Neural progenitor cell (in vitro differentiated cells): ENCODE measurements around the gene PLA2R1. TPM values are rescaled to one million over a fixed set of nuclear protein-coding genes. Genes with fewer than 3 reads are reported as not detected.

Experiments
- DNase-seq: peaks from one replicate; pipeline ENCODE4 v3.0.0-alpha.2; 2016; ENCODE audit warnings: low spot score
- H2AFZ ChIP-seq: fragments of 200-600 bp; sonication (generic); replicated peaks from 2 replicates; pipeline ENCODE4 v1.6.1; 2016; ENCODE audit warnings: antibody characterized with exemption
- H3F3A ChIP-seq: fragments of 200-600 bp; sonication (generic); 2 replicates; pipeline ENCODE4 v1.6.1; 2016; ENCODE audit warnings: antibody characterized with exemption, low read depth
- H3K27ac ChIP-seq: fragments of 200-600 bp; sonication (generic); 2 replicates; pipeline ENCODE4 v1.5.1; 2016; ENCODE audit warnings: mild to moderate bottlenecking
- H3K27me3 ChIP-seq: fragments of 200-600 bp; sonication (generic); 2 replicates; pipeline ENCODE4 v1.6.1; 2016; ENCODE audit warnings: mild to moderate bottlenecking, moderate library complexity
- H3K36me3 ChIP-seq: fragments of 200-600 bp; sonication (generic); 2 replicates; pipeline ENCODE4 v1.5.1; 2016
- H3K4me1 ChIP-seq: fragments of 200-600 bp; sonication (generic); 2 replicates; pipeline ENCODE4 v1.6.1; 2016; ENCODE audit warnings: mixed run types
- H3K4me2 ChIP-seq: fragments of 200-600 bp; sonication (generic); 2 replicates; pipeline ENCODE4 v1.6.1; 2016
- H3K4me3 ChIP-seq: fragments of 200-600 bp; sonication (generic); 2 replicates; pipeline ENCODE4 v1.5.1; 2016
- H3K79me2 ChIP-seq: fragments of 200-600 bp; sonication (generic); 2 replicates; pipeline ENCODE4 v1.6.1; 2016; ENCODE audit warnings: low read depth
- H3K9ac ChIP-seq: fragments of 200-600 bp; sonication (generic); 2 replicates; pipeline ENCODE4 v1.6.1; 2016
- H3K9me3 ChIP-seq: fragments of 200-600 bp; sonication (generic); 2 replicates; pipeline ENCODE4 v1.5.1; 2016; ENCODE audit warnings: low read depth
- H4K20me1 ChIP-seq: fragments of 200-600 bp; sonication (generic); 2 replicates; pipeline ENCODE4 v1.6.1; 2016; ENCODE audit warnings: low read depth
- H3K27ac Mint-ChIP-seq: 3 replicates; pipeline ENCODE4 v1.8.0; 2021; ENCODE audit warnings: mixed read lengths
- H3K27me3 Mint-ChIP-seq: 2 replicates; pipeline ENCODE4 v1.8.0; 2022; ENCODE audit warnings: low read depth, mild to moderate bottlenecking, inconsistent platforms, moderate library complexity, mixed read lengths; ENCODE audit not compliant: insufficient read depth
- H3K36me3 Mint-ChIP-seq: 3 replicates; pipeline ENCODE4 v1.8.0; 2021; ENCODE audit warnings: mixed read lengths
- H3K4me1 Mint-ChIP-seq: 3 replicates; pipeline ENCODE4 v1.8.0; 2021; ENCODE audit warnings: mixed read lengths
- H3K4me3 Mint-ChIP-seq: 3 replicates; pipeline ENCODE4 v1.8.0; 2021; ENCODE audit warnings: mild to moderate bottlenecking, moderate library complexity, mixed read lengths
- H3K9me3 Mint-ChIP-seq: 3 replicates; pipeline ENCODE4 v1.8.0; 2020; ENCODE audit warnings: mixed read lengths
- EZH2 ChIP-seq: fragments of 200-600 bp; sonication (generic); IDR thresholded peaks from 2 replicates; pipeline ENCODE4 v1.6.1; 2017; ENCODE audit warnings: antibody characterized with exemption, mild to moderate bottlenecking, moderate library complexity
- EZH2phosphoT487 ChIP-seq: fragments of 200-600 bp; sonication (generic); IDR thresholded peaks from 2 replicates; pipeline ENCODE4 v1.6.1; 2017; ENCODE audit warnings: antibody characterized with exemption
- total RNA-seq: library from RNA; depleted of rRNA; stranded (reverse); fragments of >200 nt; gene quantifications from 2 replicates; pipeline ENCODE4 v1.2.3, GENCODE V29; 2015; ENCODE audit warnings: low replicate concordance
- TF ChIP-seq, protein P1 (sequence below): fragments of 200-600 bp; sonication (generic); IDR thresholded peaks from 2 replicates; pipeline ENCODE4 v1.5.1; 2017; ENCODE audit warnings: antibody characterized with exemption, mild to moderate bottlenecking

The PLA2R1 gene
- total RNA-seq, 1 donor from 2014 or later = 0.45 TPM

DNA sequence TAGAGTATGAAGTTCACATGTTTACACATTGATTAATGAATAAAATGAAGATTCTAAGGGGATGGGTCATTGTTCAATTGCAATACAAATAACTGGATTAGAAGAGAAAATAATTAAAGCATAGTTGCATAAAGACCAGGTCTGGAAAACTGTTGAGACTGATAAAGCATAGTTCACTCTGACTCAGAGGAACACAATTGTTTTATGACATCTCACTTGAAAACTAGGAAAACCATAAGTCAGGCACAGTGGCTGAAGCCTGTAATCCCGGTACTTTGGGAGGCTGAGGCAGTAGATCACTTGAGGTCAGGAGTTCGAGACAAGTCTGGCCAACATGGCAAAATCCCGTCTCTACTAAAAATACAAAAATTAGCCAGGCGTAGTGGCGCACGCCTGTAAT, 46.7 kb downstream of the PLA2R1 start:
- no peak overlapping the region for H3K4me3 Mint-ChIP-seq
- no peaks in the 10 kb centered on the region for H3F3A ChIP-seq
- H3K4me1 ChIP-seq = no peaks in the 10 kb centered on the region
- DNase-seq = no peak
- TF ChIP-seq, protein P1, sequence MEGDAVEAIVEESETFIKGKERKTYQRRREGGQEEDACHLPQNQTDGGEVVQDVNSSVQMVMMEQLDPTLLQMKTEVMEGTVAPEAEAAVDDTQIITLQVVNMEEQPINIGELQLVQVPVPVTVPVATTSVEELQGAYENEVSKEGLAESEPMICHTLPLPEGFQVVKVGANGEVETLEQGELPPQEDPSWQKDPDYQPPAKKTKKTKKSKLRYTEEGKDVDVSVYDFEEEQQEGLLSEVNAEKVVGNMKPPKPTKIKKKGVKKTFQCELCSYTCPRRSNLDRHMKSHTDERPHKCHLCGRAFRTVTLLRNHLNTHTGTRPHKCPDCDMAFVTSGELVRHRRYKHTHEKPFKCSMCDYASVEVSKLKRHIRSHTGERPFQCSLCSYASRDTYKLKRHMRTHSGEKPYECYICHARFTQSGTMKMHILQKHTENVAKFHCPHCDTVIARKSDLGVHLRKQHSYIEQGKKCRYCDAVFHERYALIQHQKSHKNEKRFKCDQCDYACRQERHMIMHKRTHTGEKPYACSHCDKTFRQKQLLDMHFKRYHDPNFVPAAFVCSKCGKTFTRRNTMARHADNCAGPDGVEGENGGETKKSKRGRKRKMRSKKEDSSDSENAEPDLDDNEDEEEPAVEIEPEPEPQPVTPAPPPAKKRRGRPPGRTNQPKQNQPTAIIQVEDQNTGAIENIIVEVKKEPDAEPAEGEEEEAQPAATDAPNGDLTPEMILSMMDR = no peak
- no peak for TF ChIP-seq EZH2phosphoT487
- no peak for TF ChIP-seq EZH2
- H3K4me2 ChIP-seq = no peak overlapping the region
- H2AFZ ChIP-seq = no peak overlapping the region
- no peaks in the 10 kb centered on the region for H3K9me3 Mint-ChIP-seq
- H3K36me3 ChIP-seq = no peaks in the 10 kb centered on the region
- H3K4me3 ChIP-seq = no peak overlapping the region
- no peak overlapping the region for H3K27ac ChIP-seq
- no peaks in the 10 kb centered on the region for H4K20me1 ChIP-seq
- H3K4me1 Mint-ChIP-seq = peaks cover under 1% of the 10 kb centered on the region
- H3K27me3 Mint-ChIP-seq = no peaks in the 10 kb centered on the region
- H3K27me3 ChIP-seq = no peaks in the 10 kb centered on the region
- no peaks in the 10 kb centered on the region for H3K36me3 Mint-ChIP-seq
- no peaks in the 10 kb centered on the region for H3K9me3 ChIP-seq
- H3K27ac Mint-ChIP-seq = no peak overlapping the region
- no peaks in the 10 kb centered on the region for H3K79me2 ChIP-seq
- H3K9ac ChIP-seq = no peak overlapping the region

DNA sequence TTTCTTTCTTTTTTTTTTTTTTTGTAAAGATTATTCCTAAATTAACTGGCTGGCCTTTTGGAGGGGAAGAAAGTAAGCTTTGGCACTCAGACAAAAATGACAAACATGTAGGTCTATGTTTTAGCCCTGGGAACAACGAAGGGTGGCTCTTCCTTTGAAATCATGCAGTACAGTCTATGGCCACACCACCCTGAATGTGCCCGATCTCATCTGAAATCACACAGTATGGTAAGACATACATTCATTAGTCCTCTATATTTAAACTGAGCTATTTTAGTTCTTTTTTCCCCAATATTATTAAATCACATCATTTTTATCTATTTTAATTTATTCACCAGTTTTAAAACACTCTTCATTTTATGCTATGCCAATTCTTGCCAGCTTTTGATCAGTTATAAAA, 48.2 kb downstream of the PLA2R1 start:
- TF ChIP-seq EZH2phosphoT487 (no peak), EZH2 (no peak)
- TF ChIP-seq, protein P1 = no peak
- Mint-ChIP-seq H3K27me3 (no peaks in the 10 kb centered on the region), H3K36me3 (no peaks in the 10 kb centered on the region), H3K4me1 (peaks cover 4% of the 10 kb centered on the region), H3K9me3 (no peaks in the 10 kb centered on the region), H3K4me3 (no peak overlapping the region), H3K27ac (no peak overlapping the region)
- no peak overlapping the region for H2AFZ ChIP-seq
- H3K4me1 ChIP-seq = no peaks in the 10 kb centered on the region
- H3K9ac ChIP-seq = no peak overlapping the region
- H3K79me2 ChIP-seq = no peaks in the 10 kb centered on the region
- no peaks in the 10 kb centered on the region for H3F3A ChIP-seq
- H3K4me3 ChIP-seq = no peak overlapping the region
- no peak for DNase-seq
- H3K9me3 ChIP-seq = no peaks in the 10 kb centered on the region
- no peak overlapping the region for H3K27ac ChIP-seq
- no peaks in the 10 kb centered on the region for H3K27me3 ChIP-seq
- H4K20me1 ChIP-seq = no peaks in the 10 kb centered on the region
- no peaks in the 10 kb centered on the region for H3K36me3 ChIP-seq
- H3K4me2 ChIP-seq = no peak overlapping the region

DNA sequence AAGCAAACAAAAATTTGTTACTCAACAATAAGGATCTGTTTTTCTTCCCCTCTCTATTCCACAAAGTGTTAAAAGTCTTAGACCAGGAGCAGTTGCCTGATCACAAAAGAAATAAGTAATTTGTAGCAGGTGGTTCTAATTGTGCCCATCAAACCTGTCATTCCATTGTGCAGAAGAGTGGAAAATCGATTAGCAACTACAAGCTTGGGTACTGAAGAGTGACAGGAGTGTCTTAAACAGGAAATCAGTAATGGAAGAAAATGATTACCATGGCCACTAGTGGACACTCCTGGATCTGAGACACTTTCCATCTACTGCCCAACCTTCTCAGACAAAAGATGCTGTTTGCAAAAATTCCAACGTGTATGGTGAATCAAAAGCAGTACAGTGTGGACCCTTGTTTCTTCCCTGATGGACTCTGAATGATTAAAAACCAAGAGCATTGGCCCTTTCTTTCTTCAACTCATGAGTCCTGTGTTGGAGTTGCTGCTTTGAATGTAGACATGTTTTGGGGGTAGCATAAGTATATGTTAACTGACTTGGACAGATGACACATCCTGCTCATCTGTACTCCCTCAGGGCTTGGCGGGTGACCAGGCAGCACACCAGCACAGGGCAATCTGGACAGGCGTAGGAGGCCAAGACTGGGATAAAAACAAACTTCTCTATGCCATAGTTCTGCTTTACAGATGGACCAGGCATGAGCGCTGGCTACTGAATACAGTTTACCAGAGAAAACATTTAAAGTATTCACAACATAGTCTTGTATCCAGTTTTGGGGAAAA, 51.9 kb downstream of the PLA2R1 start:
- no peaks in the 10 kb centered on the region for H3K9me3 Mint-ChIP-seq
- DNase-seq = no peak
- H3K27ac Mint-ChIP-seq = no peak overlapping the region
- no peak for TF ChIP-seq EZH2
- TF ChIP-seq, protein P1 = no peak
- no peaks in the 10 kb centered on the region for H3K27me3 ChIP-seq
- H3K4me1 ChIP-seq = no peaks in the 10 kb centered on the region
- H3K4me3 Mint-ChIP-seq = no peak overlapping the region
- no peak overlapping the region for H2AFZ ChIP-seq
- H3K27ac ChIP-seq = no peak overlapping the region
- H4K20me1 ChIP-seq = no peaks in the 10 kb centered on the region
- H3K4me1 Mint-ChIP-seq = peaks cover 4% of the 10 kb centered on the region
- H3K36me3 ChIP-seq = no peaks in the 10 kb centered on the region
- H3K4me2 ChIP-seq = no peak overlapping the region
- no peaks in the 10 kb centered on the region for H3K27me3 Mint-ChIP-seq
- H3K9me3 ChIP-seq = no peaks in the 10 kb centered on the region
- H3K36me3 Mint-ChIP-seq = no peaks in the 10 kb centered on the region
- H3K79me2 ChIP-seq = no peaks in the 10 kb centered on the region
- H3K4me3 ChIP-seq = no peak overlapping the region
- no peak overlapping the region for H3K9ac ChIP-seq
- no peaks in the 10 kb centered on the region for H3F3A ChIP-seq
